Measurements from ENCODE around the gene MBD5.

MBD5 gene

GRCh38 chr2:148221926-148222325, 201.0 kb downstream of the MBD5 start:
- H3K4me3 ChIP-seq (ENCODE audit: low read depth, low read length), result no peak overlapping the region
- TF ChIP-seq CTCF (IDR thresholded peaks at IDR 0.05; ENCODE audit: insufficient read depth, low read depth, low read length, missing control alignments), result no peak
- no peak for DNase-seq (ENCODE audit: low read depth)

GRCh38 chr2:148231858-148232257, 211.0 kb downstream of the MBD5 start:
- no peak for TF ChIP-seq CTCF (IDR thresholded peaks at IDR 0.05; ENCODE audit: insufficient read depth, low read depth, low read length, missing control alignments)
- DNase-seq (ENCODE audit: low read depth), result no peak
- no peak overlapping the region for H3K4me3 ChIP-seq (ENCODE audit: low read depth, low read length)

- TF ChIP-seq CTCF (IDR thresholded peaks at IDR 0.05; ENCODE audit: insufficient read depth, low read depth, low read length, missing control alignments), result no peak
- H3K4me3 ChIP-seq (ENCODE audit: low read depth, low read length), result no peak overlapping the region
- no peak for DNase-seq (ENCODE audit: low read depth)
Observed at GRCh38 chr2:148234143-148234542, 213.3 kb downstream of the MBD5 start.

- TF ChIP-seq CTCF (IDR thresholded peaks at IDR 0.05; ENCODE audit: insufficient read depth, low read depth, low read length, missing control alignments), result no peak
- H3K4me3 ChIP-seq (ENCODE audit: low read depth, low read length), result no peak overlapping the region
- DNase-seq (ENCODE audit: low read depth), result no peak
Observed at GRCh38 chr2:148237911-148238310, 217.0 kb downstream of the MBD5 start.

GRCh38 chr2:148238561-148238960, 217.7 kb downstream of the MBD5 start:
- DNase-seq (ENCODE audit: low read depth), result no peak
- TF ChIP-seq CTCF (IDR thresholded peaks at IDR 0.05; ENCODE audit: insufficient read depth, low read depth, low read length, missing control alignments), result no peak

GRCh38 chr2:148240838-148241237, 219.9 kb downstream of the MBD5 start:
- no peak overlapping the region for H3K4me3 ChIP-seq (ENCODE audit: low read depth, low read length)
- no peak for DNase-seq (ENCODE audit: low read depth)
- no peak for TF ChIP-seq CTCF (IDR thresholded peaks at IDR 0.05; ENCODE audit: insufficient read depth, low read depth, low read length, missing control alignments)

More at GRCh38 chr2:148238561-148238960, 217.7 kb downstream of the MBD5 start:
- no peak overlapping the region for H3K4me3 ChIP-seq (ENCODE audit: low read depth, low read length)

GRCh38 chr2:148244593-148245292, 223.9 kb downstream of the MBD5 start:
- TF ChIP-seq CTCF (IDR thresholded peaks at IDR 0.05; ENCODE audit: insufficient read depth, low read depth, low read length, missing control alignments), result no peak
- DNase-seq (ENCODE audit: low read depth), result no peak
- no peak overlapping the region for H3K4me3 ChIP-seq (ENCODE audit: low read depth, low read length)

Measured in GM12865 (cell line).